PC-9 (cell line): ENCODE results near the gene ZNF410. TPM values are rescaled to one million over a fixed set of nuclear protein-coding genes. Genes with fewer than 3 reads are reported as not detected.

Experiments
- BruUV-seq: library from RNA; stranded (reverse); fragments of 400-500 nt; replicated peaks from 2 replicates; lab custom pipeline; 2021; lab: Mats Ljungman, UMichigan
- CTCF ChIA-PET: fragments of 300-600 bp; sonication (Branson Sonifier 250); formaldehyde crosslinking; loops from one replicate; lab custom pipeline; 2022; ENCODE audit warnings: antibody characterized with exemption; lab: Charles Lee
- POLR2A ChIA-PET: fragments of 300-600 bp; sonication (Branson Sonifier 250); formaldehyde crosslinking; loops from one replicate; lab custom pipeline; 2022; ENCODE audit warnings: antibody characterized with exemption; ENCODE audit not compliant: unreplicated experiment; lab: Charles Lee
- DNase-seq, 2 experiments: peaks; one replicate each; pipeline versions ENCODE4 v3.0.0 to v3.0.0-alpha.2; 2015 to 2022; ENCODE audit warnings: mixed read lengths in 1 of 2
- H2AFZ ChIP-seq: fragments of 200-600 bp; sonication (generic); 2 replicates; pipeline ENCODE4 v1.8.1; 2017; ENCODE audit warnings: antibody characterized with exemption
- H3F3A ChIP-seq: fragments of 200-600 bp; sonication (generic); 2 replicates; pipeline ENCODE4 v1.8.1; 2017; ENCODE audit warnings: antibody characterized with exemption, mild to moderate bottlenecking, low read depth; ENCODE audit not compliant: insufficient read depth
- H3K27ac ChIP-seq: fragments of 200-600 bp; sonication (generic); 2 replicates; pipeline ENCODE4 v1.6.1; 2016; ENCODE audit warnings: mixed run types
- H3K27me3 ChIP-seq: fragments of 200-600 bp; sonication (generic); 2 replicates; pipeline ENCODE4 v1.6.1; 2016; ENCODE audit warnings: low read depth, mixed run types; ENCODE audit not compliant: insufficient read depth
- H3K36me3 ChIP-seq: fragments of 200-600 bp; sonication (generic); 2 replicates; pipeline ENCODE4 v1.6.1; 2016; ENCODE audit warnings: low read depth, mixed run types
- H3K4me1 ChIP-seq: fragments of 200-600 bp; sonication (generic); replicated peaks from 2 replicates; pipeline ENCODE4 v1.6.1; 2016; ENCODE audit warnings: mixed run types; ENCODE audit not compliant: insufficient read depth
- H3K4me2 ChIP-seq: fragments of 200-600 bp; sonication (generic); 2 replicates; pipeline ENCODE4 v1.6.1; 2017; ENCODE audit warnings: mixed run types
- H3K4me3 ChIP-seq: fragments of 200-600 bp; sonication (generic); 2 replicates; pipeline ENCODE4 v1.6.1; 2016; ENCODE audit warnings: mixed run types
- H3K79me2 ChIP-seq: fragments of 200-600 bp; sonication (generic); 2 replicates; pipeline ENCODE4 v1.6.1; 2017; ENCODE audit warnings: low read depth, mixed run types
- H3K9me2 ChIP-seq: fragments of 200-600 bp; sonication (generic); 2 replicates; pipeline ENCODE4 v1.8.1; 2017; ENCODE audit warnings: mild to moderate bottlenecking; ENCODE audit not compliant: insufficient read depth
- H3K9me3 ChIP-seq: fragments of 200-600 bp; sonication (generic); 2 replicates; pipeline ENCODE4 v1.8.1; 2016; ENCODE audit warnings: low read depth; ENCODE audit not compliant: insufficient read depth
- H4K20me1 ChIP-seq: fragments of 200-600 bp; sonication (generic); 2 replicates; pipeline ENCODE4 v1.8.1; 2017; ENCODE audit not compliant: insufficient read depth
- EZH2 ChIP-seq: fragments of 200-600 bp; sonication (generic); IDR thresholded peaks from 2 replicates; pipeline ENCODE4 v1.8.0; 2017; ENCODE audit warnings: antibody characterized with exemption, low read depth
- intact Hi-C: fragments of 100-400 bp; cut with micrococcal nuclease; formaldehyde crosslinking; loops from one replicate; pipeline ENCODE4 v1.10.0; 2022; ENCODE audit not compliant: unreplicated experiment
- total RNA-seq: library from RNA; stranded (reverse); gene quantifications from 2 replicates; pipeline ENCODE4 v1.2.3, GENCODE V29; 2021
- TF ChIP-seq, protein P1 (sequence below): fragments of 200-600 bp; sonication (generic); conservative IDR thresholded peaks from 2 replicates; pipeline ENCODE4 v1.6.1; 2017; ENCODE audit warnings: mixed run types, antibody characterized with exemption, mild to moderate bottlenecking, moderate library complexity

Gene ZNF410
- total RNA-seq, 1 experiment from 2014 or later, result 38.6 TPM

DNA sequence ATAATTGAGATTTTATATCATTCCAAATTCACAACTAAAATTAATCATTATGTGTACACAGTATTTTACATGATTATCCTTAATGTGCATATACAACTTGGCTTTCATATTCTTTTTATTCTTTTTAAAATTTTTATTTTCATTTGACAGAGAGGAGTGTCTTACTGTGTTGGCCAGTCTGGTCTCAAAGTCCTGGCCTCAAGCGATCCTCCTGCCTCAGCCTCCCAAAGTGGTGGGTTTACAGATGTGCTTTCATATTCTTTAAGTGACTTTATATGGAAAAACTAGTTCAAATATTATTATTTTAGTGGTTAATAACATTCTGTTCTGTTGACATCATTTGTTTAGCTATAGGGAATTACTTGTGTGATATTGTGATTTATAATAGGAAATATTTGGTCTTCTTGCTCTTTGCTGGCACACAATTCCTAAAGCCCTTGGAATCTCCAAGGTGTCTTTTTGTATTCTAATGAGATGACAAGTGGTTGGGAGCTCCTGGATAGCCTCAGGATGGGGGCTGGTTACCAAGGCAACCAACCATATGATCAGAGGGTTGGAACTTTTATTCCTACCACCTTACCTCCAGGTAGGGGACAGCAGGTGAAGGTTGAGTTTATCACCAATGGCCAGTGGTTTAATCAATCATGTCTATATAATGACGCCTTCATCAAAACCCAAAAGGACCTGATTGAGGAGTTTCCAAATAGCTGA, 16.0 kb upstream of the ZNF410 start:
- Histone ChIP-seq H3K4me3 (no peak overlapping the region), H3K4me1 (no peaks in the 10 kb centered on the region), H2AFZ (no peak overlapping the region), H3K9me2 (no peaks in the 10 kb centered on the region), H4K20me1 (no peaks in the 10 kb centered on the region), H3K79me2 (no peaks in the 10 kb centered on the region), H3K27ac (no peak overlapping the region), H3K27me3 (no peaks in the 10 kb centered on the region), H3F3A (no peaks in the 10 kb centered on the region), H3K4me2 (no peak overlapping the region), H3K36me3 (no peaks in the 10 kb centered on the region), H3K9me3 (no peaks in the 10 kb centered on the region)
- ChIA-PET POLR2A (no interaction called here), CTCF (no interaction called here)
- intact Hi-C loops, result no loop called here
- no peak for DNase-seq
- TF ChIP-seq EZH2, result no peak
- TF ChIP-seq, protein P1, sequence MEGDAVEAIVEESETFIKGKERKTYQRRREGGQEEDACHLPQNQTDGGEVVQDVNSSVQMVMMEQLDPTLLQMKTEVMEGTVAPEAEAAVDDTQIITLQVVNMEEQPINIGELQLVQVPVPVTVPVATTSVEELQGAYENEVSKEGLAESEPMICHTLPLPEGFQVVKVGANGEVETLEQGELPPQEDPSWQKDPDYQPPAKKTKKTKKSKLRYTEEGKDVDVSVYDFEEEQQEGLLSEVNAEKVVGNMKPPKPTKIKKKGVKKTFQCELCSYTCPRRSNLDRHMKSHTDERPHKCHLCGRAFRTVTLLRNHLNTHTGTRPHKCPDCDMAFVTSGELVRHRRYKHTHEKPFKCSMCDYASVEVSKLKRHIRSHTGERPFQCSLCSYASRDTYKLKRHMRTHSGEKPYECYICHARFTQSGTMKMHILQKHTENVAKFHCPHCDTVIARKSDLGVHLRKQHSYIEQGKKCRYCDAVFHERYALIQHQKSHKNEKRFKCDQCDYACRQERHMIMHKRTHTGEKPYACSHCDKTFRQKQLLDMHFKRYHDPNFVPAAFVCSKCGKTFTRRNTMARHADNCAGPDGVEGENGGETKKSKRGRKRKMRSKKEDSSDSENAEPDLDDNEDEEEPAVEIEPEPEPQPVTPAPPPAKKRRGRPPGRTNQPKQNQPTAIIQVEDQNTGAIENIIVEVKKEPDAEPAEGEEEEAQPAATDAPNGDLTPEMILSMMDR, result no peak
- no TSS peak for BruUV-seq

DNA sequence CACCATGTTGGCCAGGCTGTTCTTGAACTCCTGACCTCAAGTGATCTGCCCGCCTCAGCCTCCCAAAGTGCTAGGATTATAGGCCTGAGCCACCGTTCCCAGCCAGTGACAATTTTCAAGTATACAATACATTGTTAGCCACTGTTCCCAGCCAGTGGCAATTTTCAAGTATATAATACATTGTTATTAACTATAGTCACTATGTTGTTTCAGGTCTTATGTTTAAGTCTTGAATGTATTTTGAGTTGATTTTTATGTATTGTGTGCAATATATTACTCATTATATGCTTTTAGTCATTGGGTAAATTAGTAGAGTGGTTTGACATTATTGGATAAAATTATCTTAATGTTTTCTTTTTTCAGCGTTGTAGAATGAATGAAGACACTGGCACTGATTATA, 13.0 kb upstream of the ZNF410 start:
- Histone ChIP-seq H4K20me1 (no peaks in the 10 kb centered on the region), H3K36me3 (no peaks in the 10 kb centered on the region), H3K27ac (no peak overlapping the region), H3K27me3 (no peaks in the 10 kb centered on the region), H3K9me2 (no peaks in the 10 kb centered on the region), H3K79me2 (no peaks in the 10 kb centered on the region), H3K4me1 (no peaks in the 10 kb centered on the region), H3K4me2 (no peak overlapping the region), H2AFZ (no peak overlapping the region), H3K9me3 (no peaks in the 10 kb centered on the region), H3F3A (no peaks in the 10 kb centered on the region), H3K4me3 (no peak overlapping the region)
- intact Hi-C loops, result no loop called here
- no TSS peak for BruUV-seq
- CTCF ChIA-PET, result no interaction called here
- POLR2A ChIA-PET, result no interaction called here
- TF ChIP-seq, protein P1, result no peak
- no peak for TF ChIP-seq EZH2
- DNase-seq, result no peak

DNA sequence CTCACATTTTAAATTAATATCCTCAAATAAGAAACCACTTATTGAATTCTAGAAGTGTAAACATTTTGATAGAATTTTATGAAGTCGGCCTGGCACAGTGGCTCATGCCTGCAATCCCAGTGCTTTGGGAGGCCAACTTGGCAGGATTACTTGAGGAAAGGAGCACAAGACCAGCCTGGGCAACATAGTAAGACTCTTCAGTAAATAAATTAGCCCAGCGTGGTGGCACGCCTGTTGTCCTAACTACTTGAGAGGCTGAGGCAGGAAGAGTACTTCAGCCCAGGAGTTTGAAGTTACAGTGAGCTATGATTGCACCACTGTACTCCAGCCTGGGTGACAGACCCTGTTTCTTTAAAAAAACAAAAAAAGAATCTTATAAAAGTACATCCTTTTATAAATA, 8.9 kb upstream of the ZNF410 start:
- Histone ChIP-seq H3K4me2 (no peak overlapping the region), H3K9me3 (0 out of 2 replicates have a peak, but pooled peaks cover 3% of the 10 kb centered on the region), H4K20me1 (no peaks in the 10 kb centered on the region), H3K27ac (no peak overlapping the region), H3K36me3 (no peaks in the 10 kb centered on the region), H2AFZ (no peak overlapping the region), H3K27me3 (no peaks in the 10 kb centered on the region), H3K4me3 (no peak overlapping the region), H3K9me2 (no peaks in the 10 kb centered on the region), H3F3A (no peaks in the 10 kb centered on the region; the same call in 1 of the 2 replicates), H3K4me1 (no peaks in the 10 kb centered on the region), H3K79me2 (no peaks in the 10 kb centered on the region)
- ChIA-PET POLR2A (no interaction called here), CTCF (interaction anchor here (0.5 kb wide), 1 partner anchor 12 kb away, joined by 11 read pairs; no protein-coding TSS in a partner anchor)
- TF ChIP-seq EZH2, result no peak
- TF ChIP-seq, protein P1, result no peak
- BruUV-seq, result no TSS peak
- no peak for DNase-seq
- intact Hi-C loops, result no loop called here
